ENCODE data around the gene LRP8.

DNA sequence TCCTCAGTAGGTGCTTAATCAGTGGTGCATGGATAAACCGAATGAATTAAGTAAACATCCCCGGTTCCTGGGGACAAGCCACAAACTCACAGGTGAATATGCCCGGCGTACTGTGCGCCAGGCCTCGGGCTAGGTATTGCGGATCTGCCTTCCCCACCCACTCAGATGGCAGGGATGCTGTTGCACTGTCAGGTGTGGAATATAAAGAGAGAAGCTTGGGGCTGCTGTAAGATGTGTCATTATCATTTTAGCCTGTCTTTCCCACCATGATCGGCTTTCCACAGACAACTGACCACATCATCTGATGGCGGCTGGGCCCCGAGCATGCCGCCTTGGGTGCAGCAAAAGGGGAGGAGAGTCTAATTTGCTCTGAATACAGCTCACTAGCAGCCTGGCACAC is 45.4 kb upstream of the LRP8 start:
- TF ChIP-seq, protein P1, sequence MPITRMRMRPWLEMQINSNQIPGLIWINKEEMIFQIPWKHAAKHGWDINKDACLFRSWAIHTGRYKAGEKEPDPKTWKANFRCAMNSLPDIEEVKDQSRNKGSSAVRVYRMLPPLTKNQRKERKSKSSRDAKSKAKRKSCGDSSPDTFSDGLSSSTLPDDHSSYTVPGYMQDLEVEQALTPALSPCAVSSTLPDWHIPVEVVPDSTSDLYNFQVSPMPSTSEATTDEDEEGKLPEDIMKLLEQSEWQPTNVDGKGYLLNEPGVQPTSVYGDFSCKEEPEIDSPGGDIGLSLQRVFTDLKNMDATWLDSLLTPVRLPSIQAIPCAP (CRISPR knock-in tag; IDR thresholded peaks at IDR 0.05; ENCODE audit: borderline replicate concordance) = no peak
- TF ChIP-seq NCOA6 (IDR thresholded peaks at IDR 0.05) (no peak), CTCF (IDR thresholded peaks at IDR 0.05 in 2 of 3, conservative IDR thresholded peaks at IDR 0.05 in 1 of 3; ENCODE audit: insufficient read depth in 2 of 3, low read depth in 1 of 3, low read length in 3 of 3) (no peak), EZH2 (IDR thresholded peaks at IDR 0.05; ENCODE audit: borderline replicate concordance, low read depth, low read length) (no peak; the same call in 1 of the 2 replicates)

Measured in K562 (cell line).